NCI-H526 (cell line): ENCODE data around the gene PRDX4.
A peak's percentile ranks its signal among the peaks of the same experiment; 100 is the strongest.

Source experiments
- DNase-seq, 2 experiments: peaks; one replicate each; lab custom pipeline; 2025; lab: John Stamatoyannopoulos, UW

PRDX4 gene

GRCh38 chrX:23667239-23668177, at the start of gene PRDX4:
TSS of gene PRDX4 (plus strand) at chrX:23667493. CDS start at chrX:23667571, 78 bp downstream.
- peak; percentile 59 to 96 for DNase-seq

GRCh38 chrX:23621621-23622265, 45.5 kb upstream of the PRDX4 start:
- no peak for DNase-seq

GRCh38 chrX:23623797-23624196, 43.5 kb upstream of the PRDX4 start:
- DNase-seq: no peak

DNA sequence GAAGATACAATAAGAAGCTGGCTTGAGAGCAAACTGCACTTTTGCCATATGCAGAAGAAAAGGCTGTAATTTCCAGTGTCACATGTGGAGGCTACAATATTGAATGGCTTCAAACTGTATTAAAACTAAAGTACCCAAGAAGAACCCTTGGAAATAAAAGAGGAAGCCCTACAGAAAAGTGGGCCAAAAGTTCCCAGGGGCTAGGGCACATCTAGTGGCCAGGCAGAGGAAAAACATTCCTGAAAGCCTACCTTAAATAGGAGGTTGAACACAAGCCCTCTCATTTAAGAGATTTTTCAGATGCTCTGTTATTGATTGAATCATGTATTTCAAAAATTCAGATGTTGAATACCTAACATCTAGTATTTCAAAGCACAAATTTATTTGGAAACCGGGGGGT, 40.6 kb upstream of the PRDX4 start:
- DNase-seq: no peak

DNA sequence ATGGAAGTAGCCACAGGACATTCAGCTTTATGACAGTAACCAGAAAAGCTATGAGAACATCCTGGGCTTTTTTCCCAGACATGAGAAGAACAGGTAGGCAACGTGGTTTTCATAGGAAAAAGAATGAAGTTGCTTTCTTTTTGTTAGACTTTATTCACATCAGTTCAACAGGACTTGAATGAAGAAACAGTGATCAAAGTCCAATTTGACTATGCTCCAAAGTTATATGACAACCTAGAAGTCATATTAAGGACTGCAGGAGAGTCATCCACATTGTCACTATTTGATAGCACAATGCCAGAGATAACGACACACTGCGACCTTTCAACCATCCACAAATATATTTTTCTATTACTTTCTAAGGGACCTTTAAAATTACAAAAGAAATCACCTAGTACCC, 39.2 kb upstream of the PRDX4 start:
- DNase-seq: no peak

DNA sequence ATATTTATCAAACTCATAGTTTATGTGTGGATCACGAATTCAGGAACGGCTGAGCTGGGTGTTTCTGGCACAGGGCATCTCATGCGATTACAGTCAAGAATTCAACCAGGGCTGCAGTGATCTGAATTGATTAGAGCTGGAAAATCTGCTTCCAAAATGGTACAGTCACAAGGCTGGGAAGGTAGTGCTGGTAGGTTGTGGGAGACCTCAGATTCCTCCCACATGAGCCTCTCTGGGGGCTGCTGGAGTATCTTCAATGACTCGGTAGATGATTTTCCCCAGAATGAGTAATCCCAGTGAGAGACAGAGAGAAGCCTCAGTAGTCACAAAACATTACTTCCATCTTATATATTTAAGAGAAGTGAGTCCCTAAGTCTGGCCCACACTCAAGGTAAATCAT, 36.2 kb upstream of the PRDX4 start:
- DNase-seq: no peak

- peak in 1 of 2 experiments; percentile 18 for DNase-seq
Measured at GRCh38 chrX:23633834-23634580, 33.3 kb upstream of the PRDX4 start.

GRCh38 chrX:23637187-23637586, 30.1 kb upstream of the PRDX4 start:
- no peak for DNase-seq

DNA sequence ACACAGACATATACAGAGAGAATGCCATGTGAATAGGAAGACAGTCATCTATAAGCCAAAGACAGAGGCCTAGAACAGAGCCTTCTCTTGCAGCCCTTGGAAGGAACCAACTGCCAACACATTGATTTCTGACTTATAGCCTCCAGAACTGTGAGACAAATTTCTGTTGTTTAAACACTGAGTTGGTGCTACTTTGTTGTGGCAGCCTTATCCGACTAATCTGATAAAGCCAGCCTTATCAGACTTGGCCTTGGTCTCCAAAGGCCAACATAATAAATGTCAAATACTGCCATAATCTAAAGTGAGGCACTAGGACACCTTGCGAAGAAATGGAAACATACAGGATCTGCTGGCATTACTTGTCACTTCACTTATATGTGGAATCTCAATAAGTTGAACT, 24.3 kb upstream of the PRDX4 start:
- DNase-seq: no peak

- no peak for DNase-seq
Measured at GRCh38 chrX:23644744-23645143, 22.5 kb upstream of the PRDX4 start.

GRCh38 chrX:23656091-23656490, 11.2 kb upstream of the PRDX4 start:
- no peak for DNase-seq

- DNase-seq: no peak
Measured at GRCh38 chrX:23656684-23657083, 10.6 kb upstream of the PRDX4 start.

- DNase-seq: no peak
Measured at GRCh38 chrX:23659339-23659738, 8.0 kb upstream of the PRDX4 start.

GRCh38 chrX:23660083-23660765, 7.1 kb upstream of the PRDX4 start:
- DNase-seq: peak; percentile 46 to 57

- no peak for DNase-seq
Measured at GRCh38 chrX:23660766-23661132, 6.5 kb upstream of the PRDX4 start.

DNA sequence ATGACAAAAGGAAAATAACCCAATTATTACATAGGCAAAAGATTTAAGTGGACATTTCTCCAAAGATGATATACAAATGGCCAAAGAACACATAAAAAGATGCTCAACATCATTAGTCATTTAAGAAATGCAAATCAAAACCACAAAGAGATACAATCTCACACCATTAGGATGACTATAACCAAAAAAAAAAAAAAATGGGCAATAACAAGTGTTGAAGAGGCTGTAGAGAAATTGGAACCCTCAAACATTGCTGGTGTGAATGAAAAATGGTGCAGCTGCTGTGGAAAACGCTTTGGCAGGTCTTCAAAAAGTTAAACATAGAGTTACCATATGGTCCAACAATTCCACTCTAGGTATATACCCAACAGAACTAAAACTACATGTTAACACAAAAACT, 5.6 kb upstream of the PRDX4 start:
- DNase-seq: peak in 1 of 2 experiments; percentile 9

- no peak for DNase-seq
Measured at GRCh38 chrX:23662187-23662586, 5.1 kb upstream of the PRDX4 start.

- DNase-seq: no peak
Measured at GRCh38 chrX:23662853-23663252, 4.4 kb upstream of the PRDX4 start.

DNA sequence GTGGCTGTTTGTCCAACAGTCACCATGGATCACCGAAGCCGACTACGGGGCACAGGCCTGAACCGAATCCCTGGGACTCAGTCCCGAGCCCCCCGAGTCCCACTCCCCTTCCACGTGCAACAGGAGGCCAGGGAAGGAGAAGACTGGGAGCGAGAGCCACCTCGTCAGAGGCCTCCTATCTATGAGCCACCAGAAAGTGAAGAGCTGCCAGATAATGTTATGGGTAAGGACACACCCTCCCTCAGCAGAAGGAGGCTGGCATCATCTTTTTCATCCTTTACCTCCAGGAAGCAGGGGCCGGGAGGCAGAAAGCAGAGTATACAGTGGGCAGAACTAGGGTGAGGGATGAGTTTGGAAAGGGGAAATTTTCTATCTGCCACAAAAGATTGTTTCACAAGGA, 2.8 kb upstream of the PRDX4 start:
- DNase-seq: no peak

DNA sequence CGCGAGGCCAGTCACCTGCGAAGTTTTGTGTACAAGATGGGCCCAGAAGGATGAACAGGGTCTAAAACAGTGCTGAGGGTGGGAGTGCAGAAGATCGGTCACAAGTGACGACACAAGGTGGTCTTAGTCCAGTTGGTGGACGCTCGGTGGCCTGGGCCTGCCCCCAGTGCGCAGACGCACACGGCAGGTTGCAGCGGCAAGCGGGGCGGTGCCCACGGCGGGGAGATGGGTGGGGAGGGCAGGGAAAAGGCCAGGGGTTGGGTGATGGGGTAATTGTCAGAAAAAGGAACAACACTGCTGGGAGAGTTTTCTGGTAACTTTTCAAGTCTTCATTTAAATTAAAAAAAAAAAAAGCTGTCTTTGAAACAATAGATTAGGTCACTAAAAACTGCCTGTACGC, 1.0 kb upstream of the PRDX4 start:
- no peak for DNase-seq

DNA sequence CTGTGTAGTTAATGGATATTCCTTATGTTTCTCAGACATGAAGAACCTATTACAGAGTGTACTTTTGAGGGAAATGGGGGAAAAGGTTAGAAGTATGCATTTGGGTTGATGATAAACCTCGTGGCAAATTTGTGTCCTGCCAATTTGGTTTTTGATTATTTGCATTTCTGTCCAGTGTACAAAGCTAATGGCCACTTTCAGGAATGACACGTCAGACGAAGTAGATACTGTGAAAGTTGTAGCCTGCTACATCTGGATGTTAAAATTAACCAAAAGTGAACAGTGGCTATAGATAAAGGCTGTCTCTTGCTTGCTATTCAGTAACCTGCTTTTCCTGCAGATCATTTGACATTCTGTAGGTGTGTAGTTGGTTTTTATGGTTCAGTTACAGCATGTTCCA, 1.0 kb downstream of the PRDX4 start:
- DNase-seq: peak in 1 of 2 experiments; percentile 17

- DNase-seq: no peak
Measured at GRCh38 chrX:23670528-23670927, 3.2 kb downstream of the PRDX4 start.
